Esophagus muscularis mucosa (tissue), 4 donors: ENCODE measurements around the gene EVL.

Experiments used
- CTCF ChIP-seq, 3 experiments: fragments of 200-600 bp in 2 of 3; fragments of 450-650 bp in 1 of 3; sonication (generic) in 2 of 3; IDR thresholded peaks; one replicate each; pipeline ENCODE4 v1.5.1; 2017 to 2019; ENCODE audit warnings: antibody characterized with exemption in 3 of 3, mild to moderate bottlenecking in 2 of 3, moderate library complexity in 1 of 3
- EP300 ChIP-seq: sonication (generic); formaldehyde crosslinking; IDR thresholded peaks from one replicate; pipeline ENCODE4 v1.6.1; 2017; ENCODE audit warnings: antibody characterized with exemption
- POLR2A ChIP-seq: fragments of 450-650 bp; IDR thresholded peaks from one replicate; pipeline ENCODE4 v1.6.1; 2017; ENCODE audit warnings: antibody characterized with exemption, moderate library complexity, mild to moderate bottlenecking, low read depth

- TF ChIP-seq CTCF (IDR thresholded peaks at IDR 0.05) (no peak), EP300 (no peak), POLR2A (no peak)
Observed at GRCh38 chr14:100037353-100037752, 27.9 kb upstream of the EVL start.
